ENCODE measurements around the gene XRN2.
"Not testable (repeated sequence)": the region's sequence is repeated elsewhere in the genome, so short reads cannot be mapped to it uniquely, and the experiment has no call there.

Gene XRN2

GRCh38 chr20:21344206-21344900 is 41.2 kb downstream of the XRN2 start:
- DNase-seq (ENCODE audit: low read depth, low spot score): no peak

GRCh38 chr20:21344961-21345360 is 41.8 kb downstream of the XRN2 start:
- DNase-seq (ENCODE audit: low read depth, low spot score): no peak

- no peak for DNase-seq (ENCODE audit: low read depth, low spot score)
These were observed 49.6 kb downstream of the XRN2 start for GRCh38 chr20:21352703-21353102.

GRCh38 chr20:21353236-21353635 is 50.1 kb downstream of the XRN2 start:
- no peak for DNase-seq (ENCODE audit: low read depth, low spot score)

GRCh38 chr20:21355981-21356380 is 52.9 kb downstream of the XRN2 start:
- no peak for DNase-seq (ENCODE audit: low read depth, low spot score)

DNA sequence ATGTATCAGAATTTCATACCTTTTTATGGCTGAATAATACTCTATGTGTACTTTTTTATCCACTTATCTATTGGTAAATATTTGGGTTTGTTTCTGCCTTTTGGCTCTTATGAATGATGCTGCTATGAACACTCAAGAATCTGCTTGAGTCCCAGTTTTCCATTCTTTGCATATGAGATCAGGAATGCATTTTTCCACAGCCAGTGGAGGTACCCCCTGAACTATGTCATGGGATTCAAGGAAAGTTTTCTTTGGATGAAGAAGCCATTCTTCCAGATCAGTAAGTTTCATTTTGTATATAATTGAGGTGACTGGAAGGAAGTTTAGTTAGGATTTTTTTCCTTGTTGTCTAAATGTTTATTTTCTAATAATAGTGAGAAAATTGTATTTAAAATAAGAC is 53.3 kb downstream of the XRN2 start:
- DNase-seq (ENCODE audit: low read depth, low spot score): no peak

GRCh38 chr20:21357844-21358243 is 54.7 kb downstream of the XRN2 start:
- DNase-seq (ENCODE audit: low read depth, low spot score): no peak

- DNase-seq (ENCODE audit: low read depth, low spot score): no peak
These were observed 55.6 kb downstream of the XRN2 start for GRCh38 chr20:21358737-21359136.

GRCh38 chr20:21360705-21361104 is 57.6 kb downstream of the XRN2 start:
- DNase-seq (ENCODE audit: low read depth, low spot score): no peak

DNA sequence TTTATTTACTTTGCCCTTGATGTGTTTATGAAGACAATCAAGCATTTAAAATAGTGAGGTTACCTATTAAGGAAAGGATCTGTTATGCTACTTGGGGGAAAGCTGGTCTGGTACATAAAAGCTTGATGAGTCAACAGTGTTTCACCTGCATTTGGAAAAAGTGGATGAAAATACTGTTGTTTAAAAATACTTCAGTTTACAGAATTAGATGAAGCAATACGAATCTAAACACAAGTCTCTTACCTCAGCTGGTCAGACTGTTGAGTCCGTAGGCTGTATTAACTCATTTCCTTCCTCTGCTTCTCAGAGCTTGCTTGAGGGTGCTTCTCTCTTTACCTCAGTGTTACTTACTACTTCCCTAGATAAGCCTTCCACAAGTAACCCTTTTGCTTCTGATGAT is 58.1 kb downstream of the XRN2 start:
- DNase-seq (ENCODE audit: low read depth, low spot score): no peak

DNA sequence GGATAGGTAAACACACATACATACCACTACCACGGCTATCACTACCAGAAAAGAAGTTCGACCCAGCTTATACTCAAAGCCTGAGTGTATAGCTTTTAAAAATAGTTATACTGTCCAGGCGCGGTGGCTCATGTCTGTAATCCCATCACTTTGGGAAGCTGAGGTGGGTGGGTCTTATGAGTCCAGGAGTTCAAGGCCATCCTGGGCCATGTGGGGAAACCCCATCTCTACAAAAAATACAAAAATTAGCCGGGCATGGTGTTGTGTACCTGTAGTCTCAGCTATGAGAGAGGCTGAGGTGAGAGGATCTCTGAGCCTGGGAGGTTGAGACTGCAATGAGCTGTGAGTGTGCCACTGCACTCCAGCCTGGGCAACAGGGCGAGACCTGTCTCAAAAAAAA is 61.3 kb downstream of the XRN2 start:
- DNase-seq (ENCODE audit: low read depth, low spot score): no peak

- DNase-seq (ENCODE audit: low read depth, low spot score): no peak
These were observed 62.6 kb downstream of the XRN2 start for GRCh38 chr20:21365771-21366170.

GRCh38 chr20:21366273-21366672 is 63.1 kb downstream of the XRN2 start:
- not testable (repeated sequence) for DNase-seq (ENCODE audit: low read depth, low spot score)

DNA sequence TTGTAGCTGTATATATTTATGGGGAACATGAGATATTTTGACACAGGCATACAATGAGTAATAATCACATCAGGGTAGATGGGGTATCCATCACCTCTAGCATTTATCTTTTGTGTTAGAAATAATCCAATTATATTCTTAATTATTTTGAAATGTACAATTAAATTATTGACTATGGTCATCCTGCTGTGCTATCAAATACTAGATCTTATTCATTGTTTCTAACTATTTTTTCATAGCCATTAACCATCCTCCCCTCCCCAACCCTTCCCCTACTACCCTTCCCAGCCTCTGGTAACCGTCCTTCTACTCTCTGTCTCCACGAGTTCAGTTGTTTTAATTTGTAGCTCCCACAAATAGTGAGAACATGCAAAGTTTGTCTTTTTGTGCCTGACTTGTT is 65.7 kb downstream of the XRN2 start:
- DNase-seq (ENCODE audit: low read depth, low spot score): no peak

GRCh38 chr20:21371193-21371592 is 68.1 kb downstream of the XRN2 start:
- no peak for DNase-seq (ENCODE audit: low read depth, low spot score)

DNA sequence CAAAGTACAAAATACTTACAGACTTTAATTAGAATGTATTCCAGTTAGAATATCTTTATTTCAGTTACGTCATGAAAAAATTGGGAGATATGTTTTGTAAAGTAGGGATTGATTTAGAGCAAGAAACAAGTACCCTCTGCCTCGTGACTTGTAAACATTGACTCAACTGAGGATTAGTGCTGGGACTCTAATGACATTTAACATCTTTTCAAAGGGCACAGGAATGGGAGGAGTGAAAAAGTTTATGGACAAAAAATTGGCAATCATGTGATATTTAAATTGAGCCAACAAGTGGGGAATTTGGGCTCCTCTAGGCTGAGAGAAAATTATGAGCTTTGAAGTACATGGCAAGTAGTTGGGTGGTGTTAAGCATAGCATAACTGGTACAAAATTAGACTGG is 68.9 kb downstream of the XRN2 start:
- no peak for DNase-seq (ENCODE audit: low read depth, low spot score)

- no peak for DNase-seq (ENCODE audit: low read depth, low spot score)
These were observed 70.3 kb downstream of the XRN2 start for GRCh38 chr20:21373436-21373835.

- DNase-seq (ENCODE audit: low read depth, low spot score): no peak
These were observed 73.5 kb downstream of the XRN2 start for GRCh38 chr20:21376626-21377025.

- no peak for DNase-seq (ENCODE audit: low read depth, low spot score)
These were observed 74.6 kb downstream of the XRN2 start for GRCh38 chr20:21377701-21378100.

- no peak for DNase-seq (ENCODE audit: low read depth, low spot score)
These were observed 75.1 kb downstream of the XRN2 start for GRCh38 chr20:21378259-21378658.

DNA sequence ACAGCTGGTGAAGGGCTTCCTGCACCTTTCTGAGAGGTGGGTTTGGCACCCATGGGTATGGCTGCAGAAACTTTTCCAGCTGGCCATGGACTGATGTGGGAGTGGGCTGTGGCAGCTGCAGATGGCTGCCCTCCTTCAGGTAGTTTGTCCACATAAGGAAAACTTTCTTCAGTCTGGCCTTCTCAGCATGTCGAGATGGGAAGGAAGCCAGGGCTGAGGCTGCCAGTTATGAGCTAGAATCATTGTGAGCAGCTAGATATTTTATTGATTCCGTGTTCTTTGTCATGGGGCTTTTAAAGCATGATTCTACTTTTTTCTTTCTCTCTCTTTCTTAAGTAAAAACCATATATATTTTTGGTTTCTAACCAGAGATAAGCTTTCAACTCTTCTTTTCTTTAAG is 77.6 kb downstream of the XRN2 start:
- DNase-seq (ENCODE audit: low read depth, low spot score): no peak

GRCh38 chr20:21381619-21382018 is 78.5 kb downstream of the XRN2 start:
- DNase-seq (ENCODE audit: low read depth, low spot score): no peak

DNA sequence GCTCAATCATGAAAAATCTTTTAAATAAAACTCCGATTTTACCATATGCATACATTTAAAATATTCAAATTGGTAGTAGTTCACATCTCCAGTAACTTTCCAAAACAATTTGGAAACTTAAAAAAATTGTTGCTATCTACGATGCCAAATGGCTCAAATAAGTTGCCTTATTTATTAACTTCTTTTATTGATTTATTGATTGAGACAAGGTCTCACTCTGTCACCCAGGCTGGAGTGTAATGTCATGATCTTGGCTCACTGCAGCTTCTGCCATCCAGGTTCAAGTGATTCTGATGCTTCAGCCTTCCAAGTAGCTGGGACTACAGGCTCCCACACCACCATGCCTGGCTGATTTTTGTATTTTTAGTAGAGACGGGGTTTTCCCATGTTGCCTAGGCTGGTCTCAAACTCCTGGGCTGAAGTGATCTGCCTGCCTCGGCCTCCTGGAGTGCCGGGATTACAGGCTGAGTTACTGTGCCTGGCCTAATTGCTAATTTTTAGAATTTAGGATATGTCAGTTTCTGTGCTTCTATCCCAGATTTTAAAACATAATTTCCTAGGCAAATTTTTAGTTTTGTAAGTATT is 81.3 kb downstream of the XRN2 start:
- DNase-seq (ENCODE audit: low read depth, low spot score): no peak

DNA sequence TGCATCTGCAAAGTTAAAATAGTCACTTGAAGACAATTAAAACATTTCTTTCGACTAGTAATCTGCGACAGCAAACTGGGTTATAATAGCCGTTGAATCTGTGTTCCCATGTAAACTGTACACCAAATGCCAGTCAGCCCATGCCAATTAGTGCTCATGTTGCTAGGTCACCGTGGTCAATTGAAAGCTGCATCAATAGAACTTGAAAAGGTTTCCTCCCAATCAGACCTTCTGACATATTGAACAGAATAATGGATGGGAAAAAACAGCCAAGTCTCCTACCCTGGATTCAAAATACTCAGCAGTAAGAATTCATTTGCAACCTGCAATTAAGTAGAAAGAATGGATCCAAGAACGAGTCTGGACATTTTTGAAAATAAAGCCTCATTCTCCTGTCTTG is 83.0 kb downstream of the XRN2 start:
- no peak for DNase-seq (ENCODE audit: low read depth, low spot score)

Measured in smooth muscle cell of the brain vasculature (primary cell).